Measurements from ENCODE around the gene PTH1R. TPM values are rescaled to one million over a fixed set of nuclear protein-coding genes. Genes with fewer than 3 reads are reported as not detected.

PTH1R gene
- total RNA-seq, 1 experiment from 2014 or later: not detected

DNA sequence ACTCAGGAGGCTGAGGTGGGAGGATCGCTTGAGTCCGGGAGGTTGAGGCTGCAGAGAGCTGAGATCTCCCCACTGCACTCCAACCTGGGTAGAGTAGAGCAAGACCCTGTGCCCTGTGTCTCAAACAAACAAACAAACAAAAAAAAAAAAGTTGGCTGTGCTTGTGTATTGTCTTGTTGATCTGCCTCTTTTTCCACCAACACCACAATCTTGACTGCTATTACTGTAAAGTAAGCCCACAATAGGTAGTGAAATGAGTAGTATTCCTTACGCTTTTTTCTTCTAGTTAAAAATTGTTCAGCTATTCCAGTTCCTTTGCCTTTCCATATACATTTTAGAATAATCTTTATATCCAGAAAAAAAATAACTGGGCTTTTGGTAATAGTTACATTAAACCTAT lies 35.5 kb downstream of the PTH1R start:
- H3K27ac Mint-ChIP-seq (ENCODE audit: unreplicated experiment): no peak overlapping the region
- no TSS peak for BruUV-seq (replicated peaks)
- peaks cover 9% of the 10 kb centered on the region for H3K4me1 Mint-ChIP-seq (ENCODE audit: low read depth, unreplicated experiment)
- TF ChIP-seq, protein P1, sequence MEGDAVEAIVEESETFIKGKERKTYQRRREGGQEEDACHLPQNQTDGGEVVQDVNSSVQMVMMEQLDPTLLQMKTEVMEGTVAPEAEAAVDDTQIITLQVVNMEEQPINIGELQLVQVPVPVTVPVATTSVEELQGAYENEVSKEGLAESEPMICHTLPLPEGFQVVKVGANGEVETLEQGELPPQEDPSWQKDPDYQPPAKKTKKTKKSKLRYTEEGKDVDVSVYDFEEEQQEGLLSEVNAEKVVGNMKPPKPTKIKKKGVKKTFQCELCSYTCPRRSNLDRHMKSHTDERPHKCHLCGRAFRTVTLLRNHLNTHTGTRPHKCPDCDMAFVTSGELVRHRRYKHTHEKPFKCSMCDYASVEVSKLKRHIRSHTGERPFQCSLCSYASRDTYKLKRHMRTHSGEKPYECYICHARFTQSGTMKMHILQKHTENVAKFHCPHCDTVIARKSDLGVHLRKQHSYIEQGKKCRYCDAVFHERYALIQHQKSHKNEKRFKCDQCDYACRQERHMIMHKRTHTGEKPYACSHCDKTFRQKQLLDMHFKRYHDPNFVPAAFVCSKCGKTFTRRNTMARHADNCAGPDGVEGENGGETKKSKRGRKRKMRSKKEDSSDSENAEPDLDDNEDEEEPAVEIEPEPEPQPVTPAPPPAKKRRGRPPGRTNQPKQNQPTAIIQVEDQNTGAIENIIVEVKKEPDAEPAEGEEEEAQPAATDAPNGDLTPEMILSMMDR (IDR thresholded peaks at IDR 0.05; ENCODE audit: unreplicated experiment): no peak
- peaks cover 16% of the 10 kb centered on the region for H3K36me3 Mint-ChIP-seq (ENCODE audit: insufficient read depth, unreplicated experiment)
- no peak overlapping the region for H3K4me3 Mint-ChIP-seq (ENCODE audit: low read depth, unreplicated experiment)
- intact Hi-C loops (cut with micrococcal nuclease; ENCODE audit: unreplicated experiment): no loop called here
- DNase-seq: no peak
- CTCF ChIA-PET: interaction anchor here (0.8 to 1.4 kb wide), 3 partner anchors 10 to 23 kb away, joined by 3 to 6 read pairs (median 5); no protein-coding TSS in a partner anchor
- H3K27me3 Mint-ChIP-seq (ENCODE audit: unreplicated experiment): no peaks in the 10 kb centered on the region
- H3K9me3 Mint-ChIP-seq (ENCODE audit: low read depth, unreplicated experiment): peaks cover 2% of the 10 kb centered on the region

DNA sequence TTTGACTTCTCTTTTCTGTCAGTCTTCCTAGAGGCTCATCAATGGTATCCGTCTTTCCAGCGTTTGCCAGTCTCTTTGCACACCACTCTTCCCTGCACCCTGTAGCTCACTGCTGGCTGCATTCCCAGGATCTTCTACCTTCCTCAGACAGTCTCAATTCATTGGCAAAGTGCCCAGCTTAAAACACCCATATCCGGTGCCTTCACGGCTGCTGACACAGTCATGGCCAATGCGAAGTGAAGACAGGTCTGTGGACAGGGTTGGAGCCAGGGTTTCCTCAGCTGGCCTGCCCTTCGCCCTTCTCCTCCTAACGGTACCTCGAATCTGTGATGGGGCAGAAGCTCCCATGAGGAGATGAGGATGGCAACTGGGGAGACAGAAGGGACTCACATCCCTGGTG lies 36.1 kb downstream of the PTH1R start:
- no TSS peak for BruUV-seq (replicated peaks)
- intact Hi-C loops (cut with micrococcal nuclease; ENCODE audit: unreplicated experiment): no loop called here
- Mint-ChIP-seq H3K27me3 (ENCODE audit: unreplicated experiment) (no peaks in the 10 kb centered on the region), H3K36me3 (ENCODE audit: insufficient read depth, unreplicated experiment) (peaks cover 16% of the 10 kb centered on the region), H3K9me3 (ENCODE audit: low read depth, unreplicated experiment) (peaks cover 2% of the 10 kb centered on the region), H3K4me1 (ENCODE audit: low read depth, unreplicated experiment) (peaks cover 9% of the 10 kb centered on the region), H3K4me3 (ENCODE audit: low read depth, unreplicated experiment) (no peak overlapping the region), H3K27ac (ENCODE audit: unreplicated experiment) (no peak overlapping the region)
- DNase-seq: no peak
- CTCF ChIA-PET: interaction anchor here (0.6 to 1.4 kb wide), 6 partner anchors 10 to 218 kb away, joined by 3 to 6 read pairs (median 4); no protein-coding TSS in a partner anchor
- TF ChIP-seq, protein P1 (IDR thresholded peaks at IDR 0.05; ENCODE audit: unreplicated experiment): no peak

DNA sequence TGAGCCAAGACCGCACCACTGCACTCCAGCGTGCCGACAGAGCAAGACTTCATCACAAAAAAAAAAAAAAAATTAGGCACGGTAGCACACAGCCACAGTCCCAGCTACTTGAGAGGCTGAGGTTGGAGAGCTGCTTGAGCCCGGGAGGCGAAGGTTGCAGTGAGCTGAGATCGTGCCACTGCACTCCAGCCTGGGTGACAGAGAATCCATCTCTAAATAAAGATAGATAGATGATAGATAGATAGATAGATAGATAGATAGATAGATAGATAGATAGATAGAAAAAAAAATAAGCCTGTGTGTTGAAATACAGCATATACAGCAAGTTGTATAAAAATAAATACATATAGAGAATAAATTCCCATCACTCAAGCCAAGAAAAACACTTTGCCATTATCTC lies 37.3 kb downstream of the PTH1R start:
- TF ChIP-seq, protein P1 (IDR thresholded peaks at IDR 0.05; ENCODE audit: unreplicated experiment): no peak
- H3K27me3 Mint-ChIP-seq (ENCODE audit: unreplicated experiment): no peaks in the 10 kb centered on the region
- peaks cover 2% of the 10 kb centered on the region for H3K9me3 Mint-ChIP-seq (ENCODE audit: low read depth, unreplicated experiment)
- H3K27ac Mint-ChIP-seq (ENCODE audit: unreplicated experiment): no peak overlapping the region
- intact Hi-C loops (cut with micrococcal nuclease; ENCODE audit: unreplicated experiment): no loop called here
- H3K4me1 Mint-ChIP-seq (ENCODE audit: low read depth, unreplicated experiment): peaks cover 9% of the 10 kb centered on the region
- peaks cover 17% of the 10 kb centered on the region for H3K36me3 Mint-ChIP-seq (ENCODE audit: insufficient read depth, unreplicated experiment)
- CTCF ChIA-PET: no interaction called here
- no peak overlapping the region for H3K4me3 Mint-ChIP-seq (ENCODE audit: low read depth, unreplicated experiment)
- no peak for DNase-seq
- no TSS peak for BruUV-seq (replicated peaks)

DNA sequence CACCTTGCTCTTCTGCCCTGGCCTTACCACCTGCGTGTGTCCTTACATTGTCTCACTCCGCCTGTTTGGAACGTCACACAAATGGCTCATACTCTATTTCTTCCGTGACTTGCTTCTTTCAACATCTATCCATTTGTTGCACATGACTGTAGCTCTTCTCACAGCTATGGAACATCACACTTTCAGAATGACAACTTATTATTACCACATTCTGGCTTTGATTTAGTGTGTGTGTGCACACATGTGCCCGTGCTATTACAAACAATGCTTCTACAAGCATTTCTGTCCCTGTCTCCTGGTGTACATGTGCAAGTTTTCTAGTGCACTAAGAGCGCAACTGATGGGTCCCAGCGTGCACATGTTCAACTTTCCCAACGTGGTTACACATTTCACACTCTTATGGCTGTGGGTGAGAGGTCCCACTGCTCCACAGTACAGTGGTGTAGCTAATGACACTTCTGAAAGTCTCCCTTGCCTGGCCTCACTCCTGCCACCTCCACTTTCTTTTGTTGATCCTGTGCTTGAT lies 37.8 kb downstream of the PTH1R start:
- BruUV-seq (replicated peaks): no TSS peak
- Mint-ChIP-seq H3K36me3 (ENCODE audit: insufficient read depth, unreplicated experiment) (peaks cover 22% of the 10 kb centered on the region), H3K27me3 (ENCODE audit: unreplicated experiment) (no peaks in the 10 kb centered on the region)

More for the DNA sequence above, 37.8 kb downstream of the PTH1R start:
- DNase-seq: no peak
- Mint-ChIP-seq H3K4me1 (ENCODE audit: low read depth, unreplicated experiment) (peaks cover 9% of the 10 kb centered on the region), H3K27ac (ENCODE audit: unreplicated experiment) (no peak overlapping the region), H3K9me3 (ENCODE audit: low read depth, unreplicated experiment) (peaks cover 2% of the 10 kb centered on the region), H3K4me3 (ENCODE audit: low read depth, unreplicated experiment) (no peak overlapping the region)
- TF ChIP-seq, protein P1 (IDR thresholded peaks at IDR 0.05; ENCODE audit: unreplicated experiment): no peak
- CTCF ChIA-PET: no interaction called here
- intact Hi-C loops (cut with micrococcal nuclease; ENCODE audit: unreplicated experiment): no loop called here
